HG02970 (cell line): Measurements from ENCODE around the gene IGSF21.

Experiments
- ATAC-seq: cut with Tn5 transposase; IDR thresholded peaks from one replicate; pipeline ENCODE4 v1.9.1; 2021; ENCODE audit warnings: mild to moderate bottlenecking, moderate library complexity, moderate number of reproducible peaks; ENCODE audit not compliant: unreplicated experiment, low FRiP score

The IGSF21 gene

DNA sequence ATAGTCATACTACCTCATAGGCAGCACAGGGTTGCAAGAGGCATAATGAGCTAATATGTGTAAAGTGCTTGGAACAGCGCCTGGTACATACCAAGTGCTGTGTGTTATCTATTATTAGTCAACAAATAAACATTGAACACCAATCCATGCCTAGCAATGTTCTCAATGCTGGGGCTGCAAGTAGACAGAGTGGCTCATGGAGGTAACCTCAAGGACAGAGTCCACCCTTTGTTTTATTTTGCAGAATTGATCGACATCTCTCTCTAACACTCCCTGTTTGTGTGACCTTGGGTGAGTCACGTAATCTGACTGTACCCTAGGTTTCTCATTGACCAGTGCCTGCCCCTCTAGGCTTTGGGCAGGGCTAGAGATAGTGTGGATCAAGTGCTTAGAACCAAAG is 209.2 kb downstream of the IGSF21 start:
- ATAC-seq: no peak

GRCh38 chr1:18319099-18319498 is 211.5 kb downstream of the IGSF21 start:
- ATAC-seq: no peak

- ATAC-seq: no peak
Measured at GRCh38 chr1:18320051-18320450, 212.5 kb downstream of the IGSF21 start.

DNA sequence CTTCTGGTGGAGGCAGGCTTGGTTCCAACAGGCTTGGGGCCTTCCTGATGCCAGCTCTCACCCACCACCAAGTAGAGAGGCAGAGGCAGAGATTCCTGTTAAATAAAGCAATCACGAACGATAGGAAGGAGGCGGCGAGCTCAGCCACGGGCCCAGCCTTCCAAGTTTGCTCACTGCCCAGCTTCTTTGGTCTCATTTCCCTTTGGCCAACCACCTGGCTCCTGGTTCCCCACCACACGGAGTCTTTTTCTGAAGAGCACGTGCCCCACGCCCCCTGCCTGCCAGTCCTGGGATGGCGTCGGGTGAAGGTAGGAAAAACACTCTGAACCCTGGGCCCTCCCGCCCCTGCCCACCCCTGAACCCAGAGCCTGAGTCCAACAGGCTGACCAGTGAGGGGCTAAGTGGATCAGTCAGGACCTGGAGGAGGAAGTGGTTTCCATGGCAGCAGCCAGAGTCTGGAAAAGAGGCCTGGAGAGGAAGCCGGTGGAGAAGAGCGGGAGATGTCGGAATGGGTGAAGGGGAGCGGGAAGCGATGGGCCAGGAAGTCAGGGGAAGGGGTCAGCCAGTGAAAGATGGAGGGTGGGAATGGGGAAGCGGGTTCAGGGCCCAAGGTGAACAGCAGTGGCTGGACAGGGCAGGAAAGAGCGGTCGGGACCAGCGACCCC is 214.9 kb downstream of the IGSF21 start:
- no peak for ATAC-seq

- no peak for ATAC-seq
Measured at GRCh38 chr1:18323259-18323658, 215.7 kb downstream of the IGSF21 start.

- ATAC-seq: no peak
Measured at GRCh38 chr1:18324246-18324645, 216.6 kb downstream of the IGSF21 start.

- no peak for ATAC-seq
Measured at GRCh38 chr1:18325136-18325535, 217.5 kb downstream of the IGSF21 start.

- ATAC-seq: no peak
Measured at GRCh38 chr1:18326211-18326897, 218.8 kb downstream of the IGSF21 start.

- ATAC-seq: no peak
Measured at GRCh38 chr1:18327650-18328049, 220.1 kb downstream of the IGSF21 start.

DNA sequence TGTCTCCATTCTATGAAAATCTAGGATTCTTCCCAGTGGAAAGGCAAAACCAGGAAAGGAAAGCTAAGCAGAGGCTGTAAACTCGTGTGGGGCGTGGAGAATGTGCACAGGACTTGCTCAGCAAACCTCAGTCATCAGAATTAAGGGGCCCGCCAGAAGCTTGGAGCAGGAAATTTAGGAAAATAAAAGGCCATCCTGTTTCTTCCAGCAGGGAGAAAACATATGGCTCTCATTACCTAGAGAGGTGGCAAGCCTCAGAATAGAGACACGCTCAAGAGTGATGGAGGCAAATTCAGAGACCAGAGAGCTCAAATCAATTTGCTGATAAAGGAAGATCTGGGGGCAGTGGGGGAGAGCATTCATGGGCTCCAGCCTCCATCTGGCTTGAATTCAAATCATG is 221.2 kb downstream of the IGSF21 start:
- ATAC-seq: no peak

GRCh38 chr1:18329469-18330253 is 222.1 kb downstream of the IGSF21 start:
- ATAC-seq: no peak

DNA sequence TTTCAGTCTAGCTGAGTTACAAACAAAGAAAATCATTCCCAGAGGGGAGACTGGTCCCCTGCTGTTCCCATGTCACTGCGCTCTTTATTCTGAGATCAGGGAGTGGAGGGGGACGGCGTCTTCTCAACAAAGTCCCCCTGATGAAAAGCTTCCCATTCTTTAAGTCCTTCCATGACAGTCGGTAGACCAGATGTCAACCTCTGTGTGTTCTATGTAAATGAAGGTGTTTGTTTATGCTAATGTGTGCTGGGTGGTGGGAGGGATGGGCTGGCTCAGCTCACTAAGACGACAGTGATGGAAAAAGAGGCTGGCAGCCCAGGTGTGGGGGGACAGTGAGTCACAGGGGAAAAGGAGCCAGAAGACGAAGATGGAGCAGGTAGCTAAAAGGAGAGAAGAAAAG is 225.0 kb downstream of the IGSF21 start:
- no peak for ATAC-seq

- ATAC-seq: no peak
Measured at GRCh38 chr1:18333220-18333619, 225.6 kb downstream of the IGSF21 start.

DNA sequence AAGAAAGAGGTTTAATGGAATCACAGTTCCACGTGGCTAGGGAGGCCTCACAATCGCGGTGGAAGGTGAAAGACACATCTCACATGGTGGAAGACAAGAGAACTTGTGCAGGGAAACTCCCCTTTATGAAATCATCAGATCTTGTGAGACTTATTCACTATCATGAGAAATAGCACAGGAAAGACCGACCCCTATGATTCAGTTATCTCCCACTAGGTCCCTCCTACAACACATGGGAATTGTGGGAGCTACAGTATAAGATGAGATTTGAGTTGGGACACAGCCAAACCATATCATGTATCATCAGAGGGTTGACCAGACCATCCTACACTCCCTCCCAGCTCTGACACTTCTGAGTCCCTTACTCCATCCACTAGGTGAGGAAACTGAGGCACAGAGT is 229.2 kb downstream of the IGSF21 start:
- no peak for ATAC-seq

- ATAC-seq: no peak
Measured at GRCh38 chr1:18337757-18338156, 230.2 kb downstream of the IGSF21 start.

GRCh38 chr1:18339161-18339560 is 231.6 kb downstream of the IGSF21 start:
- ATAC-seq: no peak

DNA sequence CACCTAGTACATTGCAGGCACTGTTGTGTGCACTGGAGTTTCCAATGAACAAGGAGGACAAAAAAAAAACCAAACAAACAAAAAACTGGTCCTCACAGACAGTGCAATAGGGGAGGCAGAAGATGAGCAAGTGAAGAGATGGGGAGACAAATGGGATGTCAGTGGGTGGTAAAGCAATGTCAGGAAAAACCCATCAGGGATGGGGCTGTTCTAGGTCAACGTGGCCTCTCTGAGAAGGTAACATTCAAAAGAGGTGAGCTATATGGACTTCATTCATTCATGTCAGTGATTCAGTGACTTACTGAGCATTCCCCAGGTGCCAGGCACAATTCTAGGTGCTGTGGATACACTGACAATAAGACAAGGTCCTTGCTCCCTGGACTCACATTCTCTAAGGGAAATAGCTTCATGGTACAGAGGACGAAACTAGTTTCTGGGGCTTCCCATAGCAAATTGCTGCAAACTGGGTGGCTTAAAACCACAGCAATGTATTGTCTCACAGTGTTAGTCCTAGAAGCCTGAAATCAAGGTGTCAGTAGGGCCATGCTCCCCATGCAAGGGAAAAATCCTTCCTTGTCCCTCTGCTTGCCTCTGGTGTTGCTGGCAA is 232.7 kb downstream of the IGSF21 start:
- no peak for ATAC-seq

DNA sequence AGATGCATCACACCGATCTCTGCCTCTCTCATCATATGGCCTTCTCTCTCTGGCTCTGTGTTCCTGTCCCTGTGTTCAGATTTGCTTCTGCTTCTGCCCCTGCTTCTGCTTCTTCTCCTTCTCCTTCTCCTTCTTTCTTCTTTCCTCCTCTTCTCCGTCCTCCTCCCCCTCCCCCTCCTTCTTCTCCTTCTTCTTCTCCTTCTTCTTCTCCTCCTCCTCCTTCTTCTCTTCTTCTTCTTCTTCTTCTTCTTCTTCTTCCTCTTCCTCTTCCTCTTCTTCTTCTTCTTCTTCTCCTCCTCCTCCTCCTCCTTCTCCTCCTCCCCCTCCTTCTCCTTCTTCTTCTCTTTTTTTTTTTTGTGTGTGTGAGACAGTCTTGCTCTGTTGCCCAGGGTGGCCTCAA is 233.2 kb downstream of the IGSF21 start:
- no peak for ATAC-seq

DNA sequence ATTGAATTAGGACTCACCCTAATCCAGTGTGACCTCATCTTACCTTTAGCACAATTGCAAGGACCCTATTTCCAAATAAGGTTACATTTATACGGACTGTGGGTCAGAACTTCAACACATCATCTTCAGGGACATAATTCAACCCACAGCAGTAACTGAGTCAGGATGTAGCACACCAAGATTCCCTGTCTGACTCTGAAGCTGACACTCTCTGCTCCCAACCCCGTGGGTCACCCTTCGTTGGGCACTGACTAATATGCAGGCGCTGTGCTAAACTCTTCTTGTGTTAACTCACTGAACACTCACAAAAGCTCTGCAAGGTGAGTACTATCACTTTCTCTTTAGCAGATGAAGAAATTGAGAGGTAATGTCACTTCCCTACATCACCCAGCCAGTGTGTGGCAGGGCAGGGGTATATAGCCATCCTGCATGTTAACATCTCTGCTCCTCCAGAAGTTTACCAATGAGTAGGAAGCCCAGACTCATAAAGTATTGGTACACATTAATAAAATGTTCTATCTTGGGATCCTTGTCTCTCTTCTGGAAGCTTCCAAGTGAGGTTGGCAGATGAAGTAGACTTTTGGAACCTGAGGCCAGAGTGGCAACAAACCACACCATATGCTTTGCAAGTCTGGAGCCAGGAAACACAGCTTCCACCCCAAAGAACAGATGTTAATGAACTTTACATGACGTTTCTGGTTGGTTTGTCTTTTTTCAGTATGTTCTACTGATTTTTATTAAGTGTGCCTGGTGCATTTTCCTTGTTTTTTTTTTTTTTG is 233.9 kb downstream of the IGSF21 start:
- ATAC-seq: no peak

- ATAC-seq: no peak
Measured at GRCh38 chr1:18342744-18343143, 235.1 kb downstream of the IGSF21 start.
